ENCODE data around the gene SBF1.

The SBF1 gene

GRCh38 chr22:50506611-50507420 is 32.0 kb upstream of the SBF1 start:
- DNase-seq: peak; percentile 71

GRCh38 chr22:50505776-50506610 is 31.2 kb upstream of the SBF1 start:
- no peak for DNase-seq

GRCh38 chr22:50505276-50505775 is 30.5 kb upstream of the SBF1 start:
- no peak for DNase-seq

- no peak for DNase-seq
These were observed 29.8 kb upstream of the SBF1 start for GRCh38 chr22:50504369-50505211.

- DNase-seq: no peak
These were observed 28.8 kb upstream of the SBF1 start for GRCh38 chr22:50503475-50504145.

- no peak for DNase-seq
These were observed 28.0 kb upstream of the SBF1 start for GRCh38 chr22:50502628-50503474.

GRCh38 chr22:50502096-50502495 is 27.3 kb upstream of the SBF1 start:
- no peak for DNase-seq

- DNase-seq: no peak
These were observed 25.6 kb upstream of the SBF1 start for GRCh38 chr22:50500452-50500851.

- DNase-seq: no peak
These were observed 23.6 kb upstream of the SBF1 start for GRCh38 chr22:50498322-50498890.

- DNase-seq: no peak
These were observed 22.3 kb upstream of the SBF1 start for GRCh38 chr22:50497093-50497492.

GRCh38 chr22:50490531-50491308 is 15.9 kb upstream of the SBF1 start:
- DNase-seq: no peak

GRCh38 chr22:50489363-50490243 is 14.8 kb upstream of the SBF1 start:
- DNase-seq: no peak

GRCh38 chr22:50488886-50489285 is 14.1 kb upstream of the SBF1 start:
- DNase-seq: no peak

- no peak for DNase-seq
These were observed 13.3 kb upstream of the SBF1 start for GRCh38 chr22:50488006-50488677.

- DNase-seq: no peak
These were observed 12.6 kb upstream of the SBF1 start for GRCh38 chr22:50487290-50488005.

- no peak for DNase-seq
These were observed 11.9 kb upstream of the SBF1 start, which contains the start of gene MIOX for GRCh38 chr22:50486561-50487289. MIOX (plus strand) TSS chr22:50486859; CDS start chr22:50486898, 39 bp downstream.

All from NCI-H2171 (cell line).